Stomach (tissue), 9 donors: ENCODE data around the gene MLXIP. TPM values are rescaled to one million over a fixed set of nuclear protein-coding genes. Genes with fewer than 3 reads are reported as not detected.
A peak's percentile ranks its signal among the peaks of the same experiment; 100 is the strongest.

Experiments used
- DNase-seq, 2 donors: peaks; one replicate each; pipeline versions ENCODE4 v3.0.0 to v3.0.0-alpha.2; 2013 to 2019
- H3K27ac ChIP-seq, 5 donors: fragments of 200-600 bp in 4 of 5; sonication (generic) in 4 of 5; one replicate each; pipeline ENCODE4 v1.5.1; 2013 to 2019; ENCODE audit warnings: mild to moderate bottlenecking in 1 of 5, moderate library complexity in 1 of 5
- H3K27me3 ChIP-seq, 3 donors: fragments of 200-600 bp; sonication (generic); one replicate each; pipeline ENCODE4 v1.5.1; 2017 to 2019; ENCODE audit warnings: mixed run types in 1 of 3
- H3K36me3 ChIP-seq, 4 donors: fragments of 200-600 bp; sonication (generic); 1 replicate in 3 of 4; 2 replicates in 1 of 4; pipeline ENCODE4 v1.5.1; 2016 to 2019
- H3K4me1 ChIP-seq, 4 donors: fragments of 200-600 bp; sonication (generic); one replicate each; pipeline ENCODE4 v1.5.1; 2016 to 2019
- H3K4me3 ChIP-seq, 4 donors: fragments of 200-600 bp; sonication (generic) in 3 of 4; one replicate each; pipeline ENCODE4 v1.5.1; 2016 to 2019; ENCODE audit warnings: mild to moderate bottlenecking in 1 of 4
- H3K9me3 ChIP-seq, 4 donors: fragments of 200-600 bp; sonication (generic); one replicate each; pipeline ENCODE4 v1.5.1; 2016 to 2019
- CTCF ChIP-seq, 7 experiments: fragments of 450-650 bp in 4 of 7; fragments of 200-600 bp in 3 of 7; sonication (generic) in 3 of 7; IDR thresholded peaks; one replicate each; pipeline ENCODE4 v1.5.1; 2016 to 2019; ENCODE audit warnings: antibody characterized with exemption in 7 of 7, control low read depth in 2 of 7, mild to moderate bottlenecking in 1 of 7
- EP300 ChIP-seq: sonication (generic); formaldehyde crosslinking; IDR thresholded peaks from one replicate; pipeline ENCODE4 v1.6.1; 2017; ENCODE audit warnings: antibody characterized with exemption
- POLR2A ChIP-seq, 4 donors: fragments of 450-650 bp; IDR thresholded peaks; one replicate each; pipeline ENCODE4 v1.6.1; 2016; ENCODE audit warnings: antibody characterized with exemption in 4 of 4, control low read depth in 2 of 4, mild to moderate bottlenecking in 1 of 4, moderate library complexity in 1 of 4
- POLR2AphosphoS5 ChIP-seq, 3 donors: sonication (generic); formaldehyde crosslinking; IDR thresholded peaks; one replicate each; pipeline ENCODE4 v1.6.1; 2016; ENCODE audit warnings: antibody characterized with exemption in 3 of 3
- WGBS, 5 donors: extraction: QIAGEN DNeasy Blood & Tissue Kit in 3 of 5; methylation state at CpG; one replicate each; pipeline versions ENCODE4 v1.1.5 to v1.1.7; 2013 to 2018; 5-methylcytosine and 5-hydroxymethylcytosine counted together
- intact Hi-C: fragments of 100-400 bp; cut with DNase I; formaldehyde crosslinking; loops from one replicate; pipeline ENCODE4 v1.15.1; 2023; ENCODE audit warnings: low total_unique reads
- polyA plus RNA-seq, 3 donors: library from polyadenylated mRNA; stranded (reverse); fragments of 200-250 nt; gene quantifications; one replicate each; pipeline ENCODE4 v1.2.3, GENCODE V29; 2013
- total RNA-seq, 5 donors: library from RNA; depleted of rRNA; stranded (reverse); fragments of >200 nt; gene quantifications; one replicate each; pipeline versions ENCODE4 v1.1.0 to v1.2.3, GENCODE V29; 2014 to 2016
- donor health status: healthy with polysubstance abuse.
- donor health status: Bipolar disorder and iron deficiency.
- donor health status: healthy.

MLXIP gene
- total and polyA plus RNA-seq, 8 donors, result 12.3 to 140 (median 34.8) TPM

- TF ChIP-seq EP300 (no peak), POLR2A (IDR thresholded peaks at IDR 0.05) (no peak), CTCF (IDR thresholded peaks at IDR 0.05) (no peak), POLR2AphosphoS5 (IDR thresholded peaks at IDR 0.05) (no peak)
- intact Hi-C loops, result no loop called here
- peaks cover 4 to 12% (median 11%) of the 10 kb centered on the region in 4 donors for H3K36me3 ChIP-seq
- H3K9me3 ChIP-seq, result no peaks in the 10 kb centered on the region
- DNase-seq, result no peak
- H3K27me3 ChIP-seq, result no peaks in the 10 kb centered on the region
- peaks cover 33 to 60% (median 54%) of the 10 kb centered on the region in 4 donors for H3K4me1 ChIP-seq
- WGBS, 5 donors, result 0 to 2% (median 0%) methylated on average over 13 of the region's 13 CpGs
- H3K4me3 ChIP-seq, result peak overlapping the region; percentile 76 to 91 (median 82)
- peak overlapping the region; percentile 87 to 94 (median 92) for H3K27ac ChIP-seq
Observed at GRCh38 chr12:122079532-122080081, 1.1 kb downstream of the MLXIP start.

DNA sequence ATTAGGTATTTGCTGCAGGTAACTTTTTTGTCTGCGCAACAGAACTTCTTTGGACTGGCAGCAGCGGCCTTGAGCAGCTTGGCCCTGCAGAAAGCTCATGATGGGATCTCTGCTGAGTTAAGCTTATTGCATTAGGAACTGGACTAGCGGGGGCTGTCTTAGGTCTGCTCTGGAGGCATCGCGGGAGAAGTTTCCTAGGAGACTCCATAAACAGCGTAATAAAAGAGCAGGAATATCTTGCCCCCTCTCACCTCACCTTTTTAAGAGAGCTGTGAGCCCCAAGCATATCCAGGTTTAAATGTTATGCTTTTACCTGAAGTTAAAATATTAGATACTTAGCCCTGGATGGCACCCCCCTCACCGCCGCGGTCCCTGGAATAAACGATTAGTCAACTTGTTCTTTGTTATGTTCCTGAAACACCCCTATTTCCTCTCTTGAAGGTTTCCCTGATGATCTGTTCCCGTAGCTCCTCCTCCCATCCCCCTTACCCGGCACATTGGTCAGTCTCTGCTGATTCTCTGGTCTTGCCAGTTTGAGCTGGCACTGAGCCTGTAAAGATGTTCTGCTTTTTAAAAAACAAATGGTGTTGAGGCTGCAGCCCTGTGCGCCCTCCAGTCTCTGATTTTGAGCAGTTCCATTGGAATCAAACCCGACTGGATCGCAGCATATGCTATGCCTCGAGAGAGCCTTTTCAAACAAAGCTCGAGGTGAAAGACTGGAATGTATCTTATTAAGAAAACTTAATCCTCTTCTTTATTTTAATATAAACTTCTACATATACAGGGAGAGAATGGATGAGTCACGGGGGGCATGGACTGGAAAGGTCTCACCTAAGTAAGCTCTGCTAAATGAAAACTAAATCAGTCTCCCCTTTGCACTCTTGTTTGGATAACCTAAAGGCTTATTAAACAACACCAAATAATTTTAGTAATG, 1.9 kb downstream of the MLXIP start:
- intact Hi-C loops, result no loop called here
- H3K27ac ChIP-seq, result peak overlapping the region; percentile 87 to 94 (median 92)
- DNase-seq, result peak; percentile 54 to 82
- H3K27me3 ChIP-seq, result no peaks in the 10 kb centered on the region
- peaks cover 11 to 21% (median 19%) of the 10 kb centered on the region in 4 donors for H3K36me3 ChIP-seq
- no peaks in the 10 kb centered on the region for H3K9me3 ChIP-seq
- WGBS, 5 donors, result 3 to 5% (median 4%) methylated on average over 18 of the region's 18 CpGs
- H3K4me3 ChIP-seq, result peak overlapping the region; percentile 76 to 91 (median 82)
- H3K4me1 ChIP-seq, result peaks cover 37 to 68% (median 58%) of the 10 kb centered on the region in 4 donors
- peak; percentile 32 to 85 (median 58) for TF ChIP-seq POLR2AphosphoS5 (IDR thresholded peaks at IDR 0.05)
- no peak for TF ChIP-seq EP300

DNA sequence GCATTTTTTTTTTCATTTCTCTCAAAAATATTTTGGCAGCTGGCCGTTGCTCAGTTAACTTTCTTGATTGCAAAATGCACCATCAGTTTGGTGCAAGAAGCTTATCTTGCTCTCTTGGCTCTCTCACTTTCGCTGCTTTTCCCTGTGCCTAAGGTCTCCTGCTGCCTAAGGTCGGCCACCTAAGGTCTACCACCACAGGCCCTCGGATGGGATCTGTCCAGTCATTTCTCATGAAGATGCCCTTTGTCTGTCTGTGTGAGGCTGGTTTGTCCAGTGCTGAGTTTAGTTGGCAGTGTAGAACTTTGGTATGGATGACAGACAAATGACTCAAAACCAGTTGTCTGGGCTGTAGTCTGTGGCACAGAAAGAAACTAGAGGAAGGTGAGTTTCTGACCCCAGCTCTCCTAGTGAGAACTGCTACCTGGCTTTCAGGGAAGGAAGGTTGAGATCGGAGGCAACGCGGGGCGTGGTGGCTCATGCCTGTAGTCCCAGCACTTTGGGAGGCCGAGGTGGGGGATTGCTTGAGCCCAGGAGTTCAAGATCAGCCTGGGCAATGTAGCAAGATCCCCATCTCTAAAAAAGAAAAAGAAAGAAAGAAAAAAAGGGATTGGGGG, 2.6 kb downstream of the MLXIP start:
- TF ChIP-seq CTCF (IDR thresholded peaks at IDR 0.05), result no peak
- no peak for TF ChIP-seq POLR2A (IDR thresholded peaks at IDR 0.05)
- TF ChIP-seq EP300, result no peak
- no peak for TF ChIP-seq POLR2AphosphoS5 (IDR thresholded peaks at IDR 0.05)
- intact Hi-C loops, result no loop called here
- H3K9me3 ChIP-seq, result no peaks in the 10 kb centered on the region
- peaks cover 40 to 75% (median 66%) of the 10 kb centered on the region in 4 donors for H3K4me1 ChIP-seq
- no peaks in the 10 kb centered on the region for H3K27me3 ChIP-seq
- peaks cover 16 to 28% (median 26%) of the 10 kb centered on the region in 4 donors for H3K36me3 ChIP-seq
- peak overlapping the region; percentile 66 to 94 (median 90) for H3K27ac ChIP-seq
- DNase-seq, result peak in 1 of 2 donors; percentile 23
- WGBS, 5 donors, result 23 to 34% (median 29%) methylated on average over 9 of the region's 9 CpGs
- peak overlapping the region; percentile 76 to 91 (median 82) for H3K4me3 ChIP-seq

GRCh38 chr12:122081697-122082221, 3.2 kb downstream of the MLXIP start:
- H3K4me1 ChIP-seq, result peaks cover 45 to 81% (median 71%) of the 10 kb centered on the region in 4 donors

More at GRCh38 chr12:122081697-122082221, 3.2 kb downstream of the MLXIP start:
- Histone ChIP-seq H3K27ac (peak overlapping the region; percentile 66 to 94 (median 90)), H3K27me3 (no peaks in the 10 kb centered on the region), H3K4me3 (peak overlapping the region; percentile 76 to 91 (median 82)), H3K9me3 (no peaks in the 10 kb centered on the region), H3K36me3 (peaks cover 16 to 33% (median 30%) of the 10 kb centered on the region in 4 donors)
- DNase-seq, result peak in 1 of 2 donors; percentile 82
- intact Hi-C loops, result no loop called here
- TF ChIP-seq POLR2AphosphoS5 (IDR thresholded peaks at IDR 0.05), result peak; percentile 23 to 85 (median 65)
- TF ChIP-seq CTCF (IDR thresholded peaks at IDR 0.05), result no peak
- 0 to 10% (median 2%) methylated on average over 7 of the region's 7 CpGs for WGBS, 5 donors
